Gastroesophageal sphincter (tissue), 3 donors: ENCODE data around the gene VDR.

ENCODE experiments used
- EP300 ChIP-seq: sonication (generic); formaldehyde crosslinking; IDR thresholded peaks from one replicate; pipeline ENCODE4 v1.6.1; 2017; ENCODE audit warnings: antibody characterized with exemption, mild to moderate bottlenecking
- POLR2A ChIP-seq, 2 donors: fragments of 450-650 bp; IDR thresholded peaks; one replicate each; pipeline ENCODE4 v1.6.1; 2017; ENCODE audit warnings: antibody characterized with exemption in 2 of 2, mild to moderate bottlenecking in 2 of 2, moderate library complexity in 1 of 2
- POLR2AphosphoS5 ChIP-seq: sonication (generic); formaldehyde crosslinking; IDR thresholded peaks from one replicate; pipeline ENCODE4 v1.6.1; 2017; ENCODE audit warnings: antibody characterized with exemption
- TF ChIP-seq, protein P1 (sequence below), 4 experiments: fragments of 200-600 bp in 2 of 4; fragments of 450-650 bp in 2 of 4; sonication (generic) in 1 of 4; IDR thresholded peaks; one replicate each; pipeline ENCODE4 v1.5.1; 2017 to 2019; ENCODE audit warnings: antibody characterized with exemption in 4 of 4, mild to moderate bottlenecking in 2 of 4, moderate library complexity in 2 of 4

DNA sequence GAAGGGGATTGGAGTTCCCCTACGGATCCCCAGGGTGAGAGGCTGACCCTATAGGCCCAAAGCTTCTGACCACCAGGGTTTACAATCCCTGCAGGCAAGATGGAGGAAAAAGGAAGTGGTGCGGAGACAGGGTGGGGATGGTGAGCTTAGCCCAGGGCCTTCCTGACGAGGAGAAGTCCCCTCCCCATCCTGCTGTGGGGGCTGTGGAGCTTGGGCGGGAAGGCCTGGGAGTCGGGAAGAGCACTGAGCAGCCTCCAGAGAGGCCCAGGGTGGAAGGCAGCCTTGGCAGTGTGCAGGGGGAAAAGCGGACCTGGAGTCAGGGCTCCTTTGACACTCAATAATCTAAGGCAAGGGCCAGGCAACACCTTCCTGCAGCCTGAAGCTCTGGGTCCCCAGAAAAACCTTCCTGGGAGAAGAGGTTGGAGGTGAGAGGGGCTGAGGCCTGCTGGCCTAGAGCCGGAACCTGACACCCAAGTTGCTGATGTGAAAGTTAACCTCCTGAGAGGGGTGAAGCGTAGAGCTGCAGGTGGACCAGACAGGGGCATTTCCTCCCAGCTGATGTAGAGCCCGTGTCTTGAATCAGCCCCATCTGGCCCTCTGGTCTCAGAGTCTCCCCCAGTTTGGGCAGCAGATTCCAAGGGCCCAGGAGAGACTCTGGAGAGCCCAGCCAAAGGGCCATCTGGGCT is 91.1 kb downstream of the VDR start:
- TF ChIP-seq POLR2AphosphoS5, result no peak
- TF ChIP-seq, protein P1, sequence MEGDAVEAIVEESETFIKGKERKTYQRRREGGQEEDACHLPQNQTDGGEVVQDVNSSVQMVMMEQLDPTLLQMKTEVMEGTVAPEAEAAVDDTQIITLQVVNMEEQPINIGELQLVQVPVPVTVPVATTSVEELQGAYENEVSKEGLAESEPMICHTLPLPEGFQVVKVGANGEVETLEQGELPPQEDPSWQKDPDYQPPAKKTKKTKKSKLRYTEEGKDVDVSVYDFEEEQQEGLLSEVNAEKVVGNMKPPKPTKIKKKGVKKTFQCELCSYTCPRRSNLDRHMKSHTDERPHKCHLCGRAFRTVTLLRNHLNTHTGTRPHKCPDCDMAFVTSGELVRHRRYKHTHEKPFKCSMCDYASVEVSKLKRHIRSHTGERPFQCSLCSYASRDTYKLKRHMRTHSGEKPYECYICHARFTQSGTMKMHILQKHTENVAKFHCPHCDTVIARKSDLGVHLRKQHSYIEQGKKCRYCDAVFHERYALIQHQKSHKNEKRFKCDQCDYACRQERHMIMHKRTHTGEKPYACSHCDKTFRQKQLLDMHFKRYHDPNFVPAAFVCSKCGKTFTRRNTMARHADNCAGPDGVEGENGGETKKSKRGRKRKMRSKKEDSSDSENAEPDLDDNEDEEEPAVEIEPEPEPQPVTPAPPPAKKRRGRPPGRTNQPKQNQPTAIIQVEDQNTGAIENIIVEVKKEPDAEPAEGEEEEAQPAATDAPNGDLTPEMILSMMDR (IDR thresholded peaks at IDR 0.05), result no peak
- no peak for TF ChIP-seq POLR2A (IDR thresholded peaks at IDR 0.05)
- TF ChIP-seq EP300, result no peak
